Suprapubic skin (tissue), 4 donors: ENCODE measurements around the gene ACTBL2. TPM values are rescaled to one million over a fixed set of nuclear protein-coding genes. Genes with fewer than 3 reads are reported as not detected.

ENCODE experiments used
- DNase-seq, 2 donors: peaks; one replicate each; pipeline ENCODE4 v3.0.0-alpha.2; 2019; ENCODE audit warnings: low spot score in 2 of 2
- H3K27ac ChIP-seq: fragments of 200-600 bp; sonication (generic); one replicate; pipeline ENCODE4 v1.5.1; 2019
- H3K27me3 ChIP-seq: fragments of 200-600 bp; sonication (generic); one replicate; pipeline ENCODE4 v1.5.1; 2019
- H3K36me3 ChIP-seq: fragments of 200-600 bp; sonication (generic); one replicate; pipeline ENCODE4 v1.5.1; 2019
- H3K4me1 ChIP-seq: fragments of 200-600 bp; sonication (generic); one replicate; pipeline ENCODE4 v1.5.1; 2019
- H3K4me3 ChIP-seq: fragments of 200-600 bp; sonication (generic); one replicate; pipeline ENCODE4 v1.5.1; 2019; ENCODE audit warnings: mild to moderate bottlenecking
- H3K9me3 ChIP-seq: fragments of 200-600 bp; sonication (generic); one replicate; pipeline ENCODE4 v1.5.1; 2019
- CTCF ChIP-seq, 2 donors: fragments of 200-600 bp in 1 of 2; fragments of 450-650 bp in 1 of 2; sonication (generic) in 1 of 2; IDR thresholded peaks; one replicate each; pipeline ENCODE4 v1.5.1; 2016 to 2019; ENCODE audit warnings: antibody characterized with exemption in 2 of 2, mild to moderate bottlenecking in 1 of 2, moderate library complexity in 1 of 2
- EP300 ChIP-seq: sonication (generic); formaldehyde crosslinking; IDR thresholded peaks from one replicate; pipeline ENCODE4 v1.6.1; 2017; ENCODE audit warnings: antibody characterized with exemption
- POLR2A ChIP-seq, 2 donors: fragments of 450-650 bp; IDR thresholded peaks; one replicate each; pipeline ENCODE4 v1.6.1; 2017; ENCODE audit warnings: antibody characterized with exemption in 2 of 2, mild to moderate bottlenecking in 2 of 2, moderate library complexity in 2 of 2
- POLR2AphosphoS5 ChIP-seq, 3 donors: sonication (generic); formaldehyde crosslinking; IDR thresholded peaks; one replicate each; pipeline ENCODE4 v1.6.1; 2017; ENCODE audit warnings: antibody characterized with exemption in 3 of 3
- WGBS: methylation state at CpG from one replicate; pipeline ENCODE4 v1.1.5; 2018; 5-methylcytosine and 5-hydroxymethylcytosine counted together
- total RNA-seq, 4 donors: library from RNA; depleted of rRNA; stranded (reverse); fragments of >200 nt; gene quantifications; one replicate each; pipeline ENCODE4 v1.1.0, GENCODE V29; 2016

The ACTBL2 gene
- total RNA-seq, 4 donors from 2014 or later: 1.0 to 4.8 (median 1.6) TPM; not detected in 1

GRCh38 chr5:57432876-57433275, 49.7 kb downstream of the ACTBL2 start:
- 93% methylated on average over 2 of the region's 2 CpGs for WGBS
- DNase-seq: no peak

GRCh38 chr5:57431759-57432158, 50.9 kb downstream of the ACTBL2 start:
- H3K27me3 ChIP-seq: no peaks in the 10 kb centered on the region
- H3K4me3 ChIP-seq: no peak overlapping the region
- no peaks in the 10 kb centered on the region for H3K4me1 ChIP-seq
- no peak overlapping the region for H3K27ac ChIP-seq
- no peak for TF ChIP-seq POLR2AphosphoS5 (IDR thresholded peaks at IDR 0.05)
- no peak for TF ChIP-seq CTCF (IDR thresholded peaks at IDR 0.05)
- TF ChIP-seq EP300: no peak
- TF ChIP-seq POLR2A (IDR thresholded peaks at IDR 0.05): no peak
- DNase-seq: no peak
- H3K9me3 ChIP-seq: no peaks in the 10 kb centered on the region
- no peaks in the 10 kb centered on the region for H3K36me3 ChIP-seq
- WGBS: 90% methylated on average over 6 of the region's 6 CpGs

More at GRCh38 chr5:57432876-57433275, 49.7 kb downstream of the ACTBL2 start:
- Histone ChIP-seq H3K36me3 (no peaks in the 10 kb centered on the region), H3K27me3 (no peaks in the 10 kb centered on the region), H3K4me3 (no peak overlapping the region), H3K4me1 (no peaks in the 10 kb centered on the region), H3K27ac (no peak overlapping the region), H3K9me3 (no peaks in the 10 kb centered on the region)
- no peak for TF ChIP-seq EP300
- no peak for TF ChIP-seq CTCF (IDR thresholded peaks at IDR 0.05)
